ENCODE results near the gene MEGF8. TPM values are rescaled to one million over a fixed set of nuclear protein-coding genes. Genes with fewer than 3 reads are reported as not detected.

Gene MEGF8
- total and polyA plus RNA-seq, 2 of the 13 experiments (the other 11 are each of a cell fraction or from before 2014, with no cell fraction given) = 4.0 to 8.8 TPM

DNA sequence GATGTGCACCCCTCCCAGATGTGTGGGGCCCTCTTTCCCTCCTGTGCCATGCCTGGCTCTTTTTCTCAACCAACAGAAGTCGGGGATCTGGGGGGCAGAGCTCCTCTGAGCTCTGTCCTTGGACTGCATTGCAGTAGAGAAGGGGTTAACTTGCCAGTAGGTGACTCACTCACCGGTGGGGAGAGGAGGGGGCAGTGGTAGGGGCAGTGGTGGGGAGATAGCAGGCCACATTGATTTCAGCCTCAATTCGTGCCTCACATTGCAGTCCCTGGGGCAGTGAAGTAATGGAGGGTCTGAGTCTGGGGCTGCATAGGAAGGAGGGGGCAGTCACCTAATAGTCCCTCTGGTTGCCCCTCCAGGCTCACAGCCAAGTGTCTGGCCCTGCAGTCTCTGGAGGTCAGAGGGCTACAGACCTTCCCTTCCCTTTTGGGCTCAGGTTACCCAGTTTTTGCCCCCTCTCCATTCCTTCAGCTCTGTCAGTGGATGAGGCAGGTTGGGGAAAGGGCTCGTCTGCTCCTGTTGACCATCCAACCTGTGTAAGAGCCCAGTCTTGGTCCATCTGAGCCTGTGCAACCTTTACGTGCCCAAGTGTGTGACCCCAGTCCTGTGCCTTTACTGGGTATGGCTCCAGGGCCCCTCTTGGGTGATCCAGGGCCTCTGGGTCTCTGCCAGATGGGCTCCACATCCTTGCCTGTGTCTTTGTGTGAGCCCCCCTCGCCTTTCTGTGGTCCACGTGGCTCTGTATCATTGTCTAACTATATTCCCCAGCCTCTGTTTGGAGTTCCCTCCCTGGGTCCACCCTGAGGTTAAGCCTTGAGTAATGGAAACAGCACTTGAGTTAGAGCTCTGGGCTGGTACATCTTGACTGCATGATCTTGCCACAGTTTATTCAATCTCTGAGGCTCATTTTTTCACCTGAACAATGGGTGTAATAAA lies 43.3 kb upstream of the MEGF8 start (continued):
- TF ChIP-seq POLR2G (IDR thresholded peaks at IDR 0.05; ENCODE audit: low read depth, low read length) (no peak; the same call in none of the 2 replicates), ZNF331 (CRISPR knock-in tag; IDR thresholded peaks at IDR 0.05) (no peak; the same call in 1 of the 2 replicates), ZNF263 (CRISPR knock-in tag; IDR thresholded peaks at IDR 0.05) (no peak), ZNF350 (CRISPR knock-in tag; IDR thresholded peaks at IDR 0.05; ENCODE audit: borderline replicate concordance, low read depth) (no peak), ZFAT (CRISPR knock-in tag; conservative IDR thresholded peaks at IDR 0.05) (no peak), ZNF572 (CRISPR knock-in tag; IDR thresholded peaks at IDR 0.05) (no peak), RBFOX2 (IDR thresholded peaks at IDR 0.05; ENCODE audit: low read depth, low read length) (no peak), SMYD3 (CRISPR knock-in tag; IDR thresholded peaks at IDR 0.05) (no peak), ZNF17 (CRISPR knock-in tag; IDR thresholded peaks at IDR 0.05) (no peak), TP53 (CRISPR knock-in tag; conservative IDR thresholded peaks at IDR 0.05) (no peak), RELA (CRISPR knock-in tag; IDR thresholded peaks at IDR 0.05) (no peak), ZNF776 (CRISPR knock-in tag; IDR thresholded peaks at IDR 0.05) (no peak), ZFYVE20 (CRISPR knock-in tag; IDR thresholded peaks at IDR 0.05; ENCODE audit: borderline replicate concordance, low read depth) (no peak), KAT8 (CRISPR knock-in tag; IDR thresholded peaks at IDR 0.05) (peak; percentile 37; the same call in 1 of the 2 replicates), PHF21A (CRISPR knock-in tag; IDR thresholded peaks at IDR 0.05) (peak; percentile 79), IKZF1 (IDR thresholded peaks at IDR 0.05) (no peak), RFXANK (CRISPR knock-in tag; IDR thresholded peaks at IDR 0.05) (no peak), ZNF605 (CRISPR knock-in tag; IDR thresholded peaks at IDR 0.05) (no peak), ZNF451 (CRISPR knock-in tag; IDR thresholded peaks at IDR 0.05) (0 out of 2 replicates have a peak, but pooled peaks have one; percentile 15)
- TF ChIP-seq, protein P1, sequence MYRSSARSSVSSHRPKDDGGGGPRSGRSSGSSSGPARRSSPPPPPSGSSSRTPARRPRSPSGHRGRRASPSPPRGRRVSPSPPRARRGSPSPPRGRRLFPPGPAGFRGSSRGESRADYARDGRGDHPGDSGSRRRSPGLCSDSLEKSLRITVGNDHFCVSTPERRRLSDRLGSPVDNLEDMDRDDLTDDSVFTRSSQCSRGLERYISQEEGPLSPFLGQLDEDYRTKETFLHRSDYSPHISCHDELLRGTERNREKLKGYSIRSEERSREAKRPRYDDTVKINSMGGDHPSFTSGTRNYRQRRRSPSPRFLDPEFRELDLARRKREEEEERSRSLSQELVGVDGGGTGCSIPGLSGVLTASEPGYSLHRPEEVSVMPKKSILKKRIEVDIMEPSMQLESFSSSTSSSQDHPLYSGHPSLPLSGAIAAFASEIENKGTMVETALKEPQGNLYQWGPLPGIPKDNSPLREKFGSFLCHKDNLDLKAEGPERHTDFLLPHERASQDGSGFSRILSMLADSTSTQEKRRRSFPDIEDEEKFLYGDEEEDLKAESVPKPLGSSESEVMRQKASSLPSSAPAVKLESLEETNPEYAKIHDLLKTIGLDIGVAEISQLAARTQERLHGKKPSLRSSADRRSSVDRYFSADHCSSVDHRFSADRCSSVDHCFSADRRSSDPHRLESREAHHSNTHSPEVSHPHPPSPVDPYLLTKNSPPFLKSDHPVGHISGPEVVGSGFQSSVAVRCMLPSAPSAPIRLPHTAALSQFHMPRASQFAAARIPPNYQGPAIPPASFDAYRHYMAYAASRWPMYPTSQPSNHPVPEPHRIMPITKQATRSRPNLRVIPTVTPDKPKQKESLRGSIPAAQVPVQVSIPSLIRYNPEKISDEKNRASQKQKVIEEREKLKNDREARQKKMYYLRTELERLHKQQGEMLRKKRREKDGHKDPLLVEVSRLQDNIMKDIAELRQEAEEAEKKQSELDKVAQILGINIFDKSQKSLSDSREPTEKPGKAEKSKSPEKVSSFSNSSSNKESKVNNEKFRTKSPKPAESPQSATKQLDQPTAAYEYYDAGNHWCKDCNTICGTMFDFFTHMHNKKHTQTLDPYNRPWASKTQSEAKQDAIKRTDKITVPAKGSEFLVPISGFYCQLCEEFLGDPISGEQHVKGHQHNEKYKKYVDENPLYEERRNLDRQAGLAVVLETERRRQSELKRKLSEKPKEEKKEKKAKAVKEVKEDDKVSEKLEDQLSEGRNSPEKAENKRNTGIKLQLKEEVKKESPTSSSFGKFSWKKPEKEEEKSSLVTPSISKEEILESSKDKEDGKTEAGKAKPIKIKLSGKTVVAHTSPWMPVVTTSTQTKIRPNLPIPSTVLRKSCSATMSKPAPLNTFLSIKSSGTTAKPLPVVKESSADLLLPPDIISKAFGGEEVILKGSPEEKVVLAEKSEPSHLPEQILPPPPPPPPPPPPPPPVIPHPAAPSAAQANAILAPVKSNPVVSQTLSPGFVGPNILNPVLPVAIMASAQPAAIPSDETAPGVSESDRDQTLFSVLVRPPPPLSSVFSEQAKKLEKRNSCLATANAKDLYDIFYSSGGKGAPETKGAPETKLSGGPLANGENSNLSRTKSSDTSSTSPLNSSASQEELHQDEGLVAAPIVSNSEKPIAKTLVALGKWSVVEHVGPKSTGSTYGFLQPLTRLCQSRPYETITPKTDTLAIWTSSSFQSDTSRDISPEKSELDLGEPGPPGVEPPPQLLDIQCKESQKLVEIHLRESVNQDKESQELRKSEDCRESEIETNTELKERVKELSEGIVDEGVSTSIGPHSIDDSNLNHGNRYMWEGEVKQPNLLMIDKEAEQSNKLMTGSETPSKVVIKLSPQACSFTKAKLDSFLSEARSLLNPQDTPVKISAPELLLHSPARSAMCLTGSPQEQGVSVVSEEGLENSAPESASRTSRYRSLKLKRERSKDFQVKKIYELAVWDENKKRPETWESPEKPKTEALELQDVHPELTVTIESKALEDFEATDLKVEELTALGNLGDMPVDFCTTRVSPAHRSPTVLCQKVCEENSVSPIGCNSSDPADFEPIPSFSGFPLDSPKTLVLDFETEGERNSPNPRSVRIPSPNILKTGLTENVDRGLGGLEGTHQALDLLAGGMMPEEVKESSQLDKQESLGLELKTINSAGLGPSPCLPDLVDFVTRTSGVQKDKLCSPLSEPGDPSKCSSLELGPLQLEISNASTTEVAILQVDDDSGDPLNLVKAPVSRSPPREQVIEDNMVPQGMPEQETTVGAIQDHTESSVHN (CRISPR knock-in tag; IDR thresholded peaks at IDR 0.05) = no peak
- TF ChIP-seq, protein P2, sequence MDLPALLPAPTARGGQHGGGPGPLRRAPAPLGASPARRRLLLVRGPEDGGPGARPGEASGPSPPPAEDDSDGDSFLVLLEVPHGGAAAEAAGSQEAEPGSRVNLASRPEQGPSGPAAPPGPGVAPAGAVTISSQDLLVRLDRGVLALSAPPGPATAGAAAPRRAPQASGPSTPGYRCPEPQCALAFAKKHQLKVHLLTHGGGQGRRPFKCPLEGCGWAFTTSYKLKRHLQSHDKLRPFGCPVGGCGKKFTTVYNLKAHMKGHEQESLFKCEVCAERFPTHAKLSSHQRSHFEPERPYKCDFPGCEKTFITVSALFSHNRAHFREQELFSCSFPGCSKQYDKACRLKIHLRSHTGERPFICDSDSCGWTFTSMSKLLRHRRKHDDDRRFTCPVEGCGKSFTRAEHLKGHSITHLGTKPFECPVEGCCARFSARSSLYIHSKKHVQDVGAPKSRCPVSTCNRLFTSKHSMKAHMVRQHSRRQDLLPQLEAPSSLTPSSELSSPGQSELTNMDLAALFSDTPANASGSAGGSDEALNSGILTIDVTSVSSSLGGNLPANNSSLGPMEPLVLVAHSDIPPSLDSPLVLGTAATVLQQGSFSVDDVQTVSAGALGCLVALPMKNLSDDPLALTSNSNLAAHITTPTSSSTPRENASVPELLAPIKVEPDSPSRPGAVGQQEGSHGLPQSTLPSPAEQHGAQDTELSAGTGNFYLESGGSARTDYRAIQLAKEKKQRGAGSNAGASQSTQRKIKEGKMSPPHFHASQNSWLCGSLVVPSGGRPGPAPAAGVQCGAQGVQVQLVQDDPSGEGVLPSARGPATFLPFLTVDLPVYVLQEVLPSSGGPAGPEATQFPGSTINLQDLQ (CRISPR knock-in tag; IDR thresholded peaks at IDR 0.05) = 0 out of 2 replicates have a peak, but pooled peaks have one; percentile 66
